ENCODE measurements around the gene DLGAP4. TPM values are rescaled to one million over a fixed set of nuclear protein-coding genes. Genes with fewer than 3 reads are reported as not detected.

DLGAP4 gene
- total and polyA plus RNA-seq, 2 of the 8 experiments (the other 6 are each of a cell fraction or from before 2014, with no cell fraction given): 41.2 to 57.2 TPM

- TF ChIP-seq YY1 (IDR thresholded peaks at IDR 0.05; ENCODE audit: low read depth, low read length) (no peak), SIN3A (conservative IDR thresholded peaks at IDR 0.05 in 1 of 2, IDR thresholded peaks at IDR 0.05 in 1 of 2; ENCODE audit: low read depth in 1 of 2, low read length in 2 of 2) (0 out of 4 replicates have a peak, but pooled peaks of 1 of the 2 experiments have one; percentile 24), CHD1 (IDR thresholded peaks at IDR 0.05; ENCODE audit: low read depth, low read length) (no peak), RAD21 (IDR thresholded peaks at IDR 0.05 in 1 of 2, conservative IDR thresholded peaks at IDR 0.05 in 1 of 2; ENCODE audit: low read depth in 2 of 2, low read length in 2 of 2) (peak; percentile 68 to 77), CTCF (IDR thresholded peaks at IDR 0.05; ENCODE audit: control extremely low read depth in 1 of 3, insufficient read depth in 1 of 3, low read depth in 1 of 3, low read length in 3 of 3) (peak; percentile 59 to 79 (median 75))
- peaks cover 22 to 30% of the 10 kb centered on the region in 2 experiments for H4K20me1 ChIP-seq (replicated peaks in 1 of 2; ENCODE audit: control insufficient read depth in 1 of 2, insufficient read depth in 2 of 2, low read length in 2 of 2)
- H3K14ac ChIP-seq (ENCODE audit: insufficient read length): no peak overlapping the region
- H3K36me3 ChIP-seq (ENCODE audit: control insufficient read depth in 2 of 4, insufficient read depth in 4 of 4, low read length in 3 of 4): peaks cover 10 to 19% (median 14%) of the 10 kb centered on the region in 4 experiments; a peak in 7 of 8 replicates
- 90% methylated on average over 10 of the region's 10 CpGs; no CpG with 5 or more reads in 1 of the 2 experiments for WGBS, 2 experiments (ENCODE audit: extremely low coverage in 1 of 2, insufficient coverage in 1 of 2, insufficient read length in 1 of 2, insufficient replicate concordance in 2 of 2, low coverage in 1 of 2, low lambda C conversion rate in 2 of 2, missing lambda C conversion rate in 1 of 2)
- H2BK5ac ChIP-seq (ENCODE audit: low read depth, low read length): no peak overlapping the region
- no peak overlapping the region for H2AK5ac ChIP-seq (ENCODE audit: low read depth, low read length)
- H3K9ac ChIP-seq (replicated peaks in 1 of 4; ENCODE audit: extremely low read depth in 1 of 4, low read depth in 3 of 4, low read length in 3 of 4): no peak overlapping the region
- H4K91ac ChIP-seq (replicated peaks; ENCODE audit: insufficient read length, low read length): no peak overlapping the region
- ChIA-PET CTCF (ENCODE audit: partially characterized antibody) (interaction anchor here (0.5 to 4.3 kb wide), 22 partner anchors 8 to 444 kb away, joined by 3 to 26 read pairs (median 4); partner anchors contain the start of gene MYL9), POLR2A (ENCODE audit: partially characterized antibody) (interaction anchor here (0.8 to 1.5 kb wide), 2 partner anchors 9 to 17 kb away, joined by 3 read pairs; no protein-coding TSS in a partner anchor)
- no peaks in the 10 kb centered on the region for H3K23me2 ChIP-seq (ENCODE audit: low read depth, low read length)
- H3K23ac ChIP-seq (ENCODE audit: insufficient read length): no peak overlapping the region
- peaks cover 22% of the 10 kb centered on the region; the same call in 1 of the 2 replicates for H3K79me1 ChIP-seq (ENCODE audit: low read depth, low read length)
- H2AFZ ChIP-seq (ENCODE audit: low read length): no peak overlapping the region
- no peak overlapping the region for H3K18ac ChIP-seq (ENCODE audit: extremely low read depth, low read length)
- H2BK12ac ChIP-seq (ENCODE audit: low read depth, low read length): no peak overlapping the region
- no peak overlapping the region for H3K4ac ChIP-seq (replicated peaks; ENCODE audit: insufficient read length, low read depth, low read length)
- DNase-seq (ENCODE audit: low read depth in 1 of 2, low spot score in 2 of 2): peak in 1 of 2 experiments; percentile 67
- H3K27ac ChIP-seq (ENCODE audit: low read depth, low read length): no peak overlapping the region
- no peak overlapping the region for H3K4me2 ChIP-seq (ENCODE audit: insufficient read depth in 1 of 2, low read depth in 2 of 2, low read length in 2 of 2)
- peaks cover 0 to 3% (median 0%) of the 10 kb centered on the region in 4 experiments; a peak in 2 of 7 replicates for H3K4me1 ChIP-seq (replicated peaks in 1 of 4; ENCODE audit: control insufficient read depth in 3 of 4, insufficient read depth in 4 of 4, low read length in 3 of 4)
- H4K8ac ChIP-seq (ENCODE audit: extremely low read depth, insufficient read depth, low read length): no peak overlapping the region
- H2BK20ac ChIP-seq (ENCODE audit: low read length): no peak overlapping the region
- peaks cover 0 to 3% of the 10 kb centered on the region in 2 experiments; a peak in 2 of 4 replicates for H3K79me2 ChIP-seq (ENCODE audit: control insufficient read depth in 1 of 2, insufficient read depth in 2 of 2, low read length in 2 of 2)
- H3K27me3 ChIP-seq (replicated peaks in 1 of 4; ENCODE audit: control insufficient read depth in 3 of 4, extremely low read depth in 1 of 4, insufficient read depth in 3 of 4, low read length in 3 of 4): no peaks in the 10 kb centered on the region; a peak in 1 of 7 replicates
- H3K9me3 ChIP-seq (ENCODE audit: insufficient read depth in 2 of 2, low read depth in 1 of 2, low read length in 1 of 2): no peaks in the 10 kb centered on the region
- H2BK120ac ChIP-seq (replicated peaks; ENCODE audit: low read depth, low read length): no peak overlapping the region
- no peak overlapping the region for H3K56ac ChIP-seq (replicated peaks; ENCODE audit: insufficient read length, low read depth, low read length)
- H3K4me3 ChIP-seq (ENCODE audit: extremely low read depth in 1 of 4, insufficient read depth in 2 of 4, low read depth in 3 of 4, low read length in 4 of 4): no peak overlapping the region
- no peak for FAIRE-seq
- no peak overlapping the region for H4K5ac ChIP-seq (ENCODE audit: insufficient read length, low read depth, low read length)
- no peak overlapping the region for H2BK15ac ChIP-seq (ENCODE audit: low read length)
These were observed 187.1 kb downstream of the DLGAP4 start for GRCh38 chr20:36493051-36493800.

All from H1 (cell line).